ENCODE data around the gene TFG. TPM values are rescaled to one million over a fixed set of nuclear protein-coding genes. Genes with fewer than 3 reads are reported as not detected.

The TFG gene
- total and polyA plus RNA-seq, 8 donors, result 15.8 to 90.9 (median 53.5) TPM

- Histone ChIP-seq H3K4me1 (peaks cover 8 to 54% (median 37%) of the 10 kb centered on the region in 4 donors), H3K27me3 (peaks cover 0 to 14% (median 0%) of the 10 kb centered on the region in 3 donors), H3K4me3 (peak overlapping the region; percentile 79 to 96 (median 86)), H3K9me3 (no peaks in the 10 kb centered on the region), H3K27ac (peak overlapping the region; percentile 66 to 100 (median 98)), H3K36me3 (peaks cover 6 to 20% (median 19%) of the 10 kb centered on the region in 4 donors)
- peak; percentile 32 to 70 for DNase-seq
- intact Hi-C loops (cut with DNase I; ENCODE audit: low total_unique reads), result no loop called here
- TF ChIP-seq EP300 (IDR thresholded peaks at IDR 0.05), result no peak
- no peak for TF ChIP-seq POLR2A (IDR thresholded peaks at IDR 0.05)
- TF ChIP-seq, protein P1, sequence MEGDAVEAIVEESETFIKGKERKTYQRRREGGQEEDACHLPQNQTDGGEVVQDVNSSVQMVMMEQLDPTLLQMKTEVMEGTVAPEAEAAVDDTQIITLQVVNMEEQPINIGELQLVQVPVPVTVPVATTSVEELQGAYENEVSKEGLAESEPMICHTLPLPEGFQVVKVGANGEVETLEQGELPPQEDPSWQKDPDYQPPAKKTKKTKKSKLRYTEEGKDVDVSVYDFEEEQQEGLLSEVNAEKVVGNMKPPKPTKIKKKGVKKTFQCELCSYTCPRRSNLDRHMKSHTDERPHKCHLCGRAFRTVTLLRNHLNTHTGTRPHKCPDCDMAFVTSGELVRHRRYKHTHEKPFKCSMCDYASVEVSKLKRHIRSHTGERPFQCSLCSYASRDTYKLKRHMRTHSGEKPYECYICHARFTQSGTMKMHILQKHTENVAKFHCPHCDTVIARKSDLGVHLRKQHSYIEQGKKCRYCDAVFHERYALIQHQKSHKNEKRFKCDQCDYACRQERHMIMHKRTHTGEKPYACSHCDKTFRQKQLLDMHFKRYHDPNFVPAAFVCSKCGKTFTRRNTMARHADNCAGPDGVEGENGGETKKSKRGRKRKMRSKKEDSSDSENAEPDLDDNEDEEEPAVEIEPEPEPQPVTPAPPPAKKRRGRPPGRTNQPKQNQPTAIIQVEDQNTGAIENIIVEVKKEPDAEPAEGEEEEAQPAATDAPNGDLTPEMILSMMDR (IDR thresholded peaks at IDR 0.05), result no peak
- TF ChIP-seq POLR2AphosphoS5 (IDR thresholded peaks at IDR 0.05), result no peak
- WGBS, 5 donors, result 13 to 20% (median 17%) methylated on average over 8 of the region's 8 CpGs
Measured at GRCh38 chr3:100710261-100710968, 1.1 kb downstream of the TFG start.

- peaks cover 12 to 74% (median 46%) of the 10 kb centered on the region in 4 donors for H3K4me1 ChIP-seq
- no peak overlapping the region for H3K27ac ChIP-seq
- H3K27me3 ChIP-seq, result no peaks in the 10 kb centered on the region
- no peak overlapping the region for H3K4me3 ChIP-seq
- DNase-seq, result no peak
- no peak for TF ChIP-seq POLR2A (IDR thresholded peaks at IDR 0.05)
- TF ChIP-seq, protein P1 (IDR thresholded peaks at IDR 0.05), result no peak
- TF ChIP-seq POLR2AphosphoS5 (IDR thresholded peaks at IDR 0.05), result no peak
- TF ChIP-seq EP300 (IDR thresholded peaks at IDR 0.05), result no peak
- intact Hi-C loops (cut with DNase I; ENCODE audit: low total_unique reads), result no loop called here
- H3K36me3 ChIP-seq, result peaks cover 6 to 45% (median 42%) of the 10 kb centered on the region in 4 donors
- H3K9me3 ChIP-seq, result no peaks in the 10 kb centered on the region
Measured at GRCh38 chr3:100715176-100715575, 5.9 kb downstream of the TFG start.

DNA sequence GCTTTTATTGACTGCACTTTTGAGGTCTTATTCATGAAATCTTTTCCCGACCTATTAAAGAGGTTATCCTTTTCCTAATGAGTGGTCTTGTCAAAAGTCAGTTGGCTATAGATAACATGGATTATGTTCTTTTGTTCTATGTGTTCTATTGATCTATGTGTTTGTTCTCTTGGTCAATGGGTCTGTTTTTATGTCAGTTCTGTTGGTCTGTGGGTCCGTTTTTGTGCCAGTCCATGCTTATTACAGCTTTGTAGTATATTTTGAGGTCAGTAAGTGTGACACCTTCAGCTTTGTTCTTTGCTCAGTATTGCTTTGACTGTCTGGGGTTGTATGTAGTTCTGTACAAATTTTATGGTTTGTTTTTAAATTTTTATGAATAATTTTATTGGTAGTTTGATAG lies 7.8 kb downstream of the TFG start:
- no peaks in the 10 kb centered on the region for H3K9me3 ChIP-seq
- intact Hi-C loops (cut with DNase I; ENCODE audit: low total_unique reads), result no loop called here
- 39 to 57% (median 48%) methylated on average over 2 of the region's 2 CpGs for WGBS, 5 donors
- no peak overlapping the region for H3K4me3 ChIP-seq
- TF ChIP-seq POLR2AphosphoS5 (IDR thresholded peaks at IDR 0.05), result no peak
- TF ChIP-seq, protein P1 (IDR thresholded peaks at IDR 0.05), result no peak
- no peak for TF ChIP-seq EP300 (IDR thresholded peaks at IDR 0.05)
- TF ChIP-seq POLR2A (IDR thresholded peaks at IDR 0.05), result no peak
- H3K4me1 ChIP-seq, result peaks cover 4 to 55% (median 29%) of the 10 kb centered on the region in 4 donors
- H3K36me3 ChIP-seq, result peaks cover 16 to 64% (median 61%) of the 10 kb centered on the region in 4 donors
- no peak overlapping the region for H3K27ac ChIP-seq
- H3K27me3 ChIP-seq, result no peaks in the 10 kb centered on the region
- no peak for DNase-seq

- no peak for DNase-seq
- H3K27ac ChIP-seq, result no peak overlapping the region
- H3K27me3 ChIP-seq, result no peaks in the 10 kb centered on the region
- no peak for TF ChIP-seq EP300 (IDR thresholded peaks at IDR 0.05)
- no peak overlapping the region for H3K4me3 ChIP-seq
- no peaks in the 10 kb centered on the region for H3K9me3 ChIP-seq
- peaks cover 18 to 72% (median 68%) of the 10 kb centered on the region in 4 donors for H3K36me3 ChIP-seq
- 89 to 95% (median 91%) methylated on average over 4 of the region's 4 CpGs for WGBS, 5 donors
- peaks cover 1 to 47% (median 25%) of the 10 kb centered on the region in 4 donors for H3K4me1 ChIP-seq
- intact Hi-C loops (cut with DNase I; ENCODE audit: low total_unique reads), result no loop called here
Measured at GRCh38 chr3:100717637-100718487, 8.6 kb downstream of the TFG start.

Data from stomach (tissue), 9 donors.